Activated naive CD4-positive, alpha-beta T cell treated with anti-CD3 and anti-CD28 coated beads, Interleukin-2, amount 50 U/mL, for 24 hours (primary cell): ENCODE results near the gene CRYBA4.

Experiments
- H3K27ac Mint-ChIP-seq: one replicate; pipeline ENCODE4 v1.8.0; 2021; ENCODE audit warnings: mild to moderate bottlenecking, mixed read lengths
- H3K27me3 Mint-ChIP-seq: one replicate; pipeline ENCODE4 v1.8.0; 2021; ENCODE audit warnings: mixed read lengths
- H3K36me3 Mint-ChIP-seq: one replicate; pipeline ENCODE4 v1.8.0; 2021; ENCODE audit warnings: mixed read lengths
- H3K4me1 Mint-ChIP-seq: one replicate; pipeline ENCODE4 v1.8.0; 2021; ENCODE audit warnings: mixed read lengths
- H3K4me3 Mint-ChIP-seq: one replicate; pipeline ENCODE4 v1.8.0; 2021; ENCODE audit warnings: mild to moderate bottlenecking, mixed read lengths
- H3K9me3 Mint-ChIP-seq: one replicate; pipeline ENCODE4 v1.8.0; 2021; ENCODE audit warnings: mixed read lengths

CRYBA4 gene

GRCh38 chr22:26588729-26589366 is 32.9 kb upstream of the CRYBA4 start:
- Mint-ChIP-seq H3K4me1 (peaks cover 63% of the 10 kb centered on the region), H3K27me3 (no peaks in the 10 kb centered on the region), H3K9me3 (no peaks in the 10 kb centered on the region), H3K36me3 (no peaks in the 10 kb centered on the region), H3K4me3 (peak overlapping the region; percentile 84), H3K27ac (peak overlapping the region; percentile 68)

- H3K4me3 Mint-ChIP-seq = peak overlapping the region; percentile 84
- H3K27me3 Mint-ChIP-seq = no peaks in the 10 kb centered on the region
- H3K36me3 Mint-ChIP-seq = no peaks in the 10 kb centered on the region
- H3K9me3 Mint-ChIP-seq = no peaks in the 10 kb centered on the region
- peaks cover 63% of the 10 kb centered on the region for H3K4me1 Mint-ChIP-seq
- H3K27ac Mint-ChIP-seq = peak overlapping the region; percentile 68
Measured at GRCh38 chr22:26589367-26589844, 32.4 kb upstream of the CRYBA4 start.

GRCh38 chr22:26589845-26590736 is 31.7 kb upstream of the CRYBA4 start, which contains the start of gene TPST2:
Gene TPST2, minus strand, starts transcription at chr22:26590132. Its CDS starts 48,502 bp downstream, at chr22:26541630.
- H3K27ac Mint-ChIP-seq = peak within 1 kb of the TSS; percentile 68
- H3K4me3 Mint-ChIP-seq = peak within 1 kb of the TSS; percentile 86
- H3K4me1 Mint-ChIP-seq = peaks cover 59% of the 10 kb centered on the region
- no peaks in the 10 kb centered on the region for H3K27me3 Mint-ChIP-seq
- H3K9me3 Mint-ChIP-seq = no peaks in the 10 kb centered on the region
- H3K36me3 Mint-ChIP-seq = no peaks in the 10 kb centered on the region

- Mint-ChIP-seq H3K4me3 (peak overlapping the region; percentile 42), H3K4me1 (peaks cover 54% of the 10 kb centered on the region)
Measured at GRCh38 chr22:26592421-26592891, 29.3 kb upstream of the CRYBA4 start.

GRCh38 chr22:26593763-26594162 is 28.0 kb upstream of the CRYBA4 start:
- H3K4me3 Mint-ChIP-seq = no peak overlapping the region
- no peaks in the 10 kb centered on the region for H3K27me3 Mint-ChIP-seq
- H3K36me3 Mint-ChIP-seq = no peaks in the 10 kb centered on the region
- peaks cover 45% of the 10 kb centered on the region for H3K4me1 Mint-ChIP-seq
- H3K9me3 Mint-ChIP-seq = no peaks in the 10 kb centered on the region
- no peak overlapping the region for H3K27ac Mint-ChIP-seq

More at GRCh38 chr22:26592421-26592891, 29.3 kb upstream of the CRYBA4 start:
- H3K27ac Mint-ChIP-seq = peak overlapping the region; percentile 48
- no peaks in the 10 kb centered on the region for H3K27me3 Mint-ChIP-seq
- no peaks in the 10 kb centered on the region for H3K9me3 Mint-ChIP-seq
- H3K36me3 Mint-ChIP-seq = no peaks in the 10 kb centered on the region

GRCh38 chr22:26597026-26597425 is 24.7 kb upstream of the CRYBA4 start:
- H3K9me3 Mint-ChIP-seq = no peaks in the 10 kb centered on the region
- H3K36me3 Mint-ChIP-seq = no peaks in the 10 kb centered on the region
- H3K27ac Mint-ChIP-seq = no peak overlapping the region
- H3K27me3 Mint-ChIP-seq = no peaks in the 10 kb centered on the region
- H3K4me1 Mint-ChIP-seq = peaks cover 29% of the 10 kb centered on the region
- H3K4me3 Mint-ChIP-seq = no peak overlapping the region

GRCh38 chr22:26597480-26597879 is 24.3 kb upstream of the CRYBA4 start:
- H3K27ac Mint-ChIP-seq = no peak overlapping the region
- H3K4me3 Mint-ChIP-seq = no peak overlapping the region
- H3K4me1 Mint-ChIP-seq = peaks cover 25% of the 10 kb centered on the region
- no peaks in the 10 kb centered on the region for H3K27me3 Mint-ChIP-seq
- H3K36me3 Mint-ChIP-seq = no peaks in the 10 kb centered on the region
- no peaks in the 10 kb centered on the region for H3K9me3 Mint-ChIP-seq

GRCh38 chr22:26599505-26599904 is 22.3 kb upstream of the CRYBA4 start:
- Mint-ChIP-seq H3K9me3 (no peaks in the 10 kb centered on the region), H3K4me3 (no peak overlapping the region), H3K4me1 (peaks cover 6% of the 10 kb centered on the region), H3K27me3 (no peaks in the 10 kb centered on the region), H3K27ac (no peak overlapping the region), H3K36me3 (no peaks in the 10 kb centered on the region)

GRCh38 chr22:26601726-26602125 is 20.0 kb upstream of the CRYBA4 start:
- H3K4me3 Mint-ChIP-seq = no peak overlapping the region
- H3K27me3 Mint-ChIP-seq = no peaks in the 10 kb centered on the region
- H3K9me3 Mint-ChIP-seq = no peaks in the 10 kb centered on the region
- H3K27ac Mint-ChIP-seq = no peak overlapping the region
- H3K4me1 Mint-ChIP-seq = peaks cover 6% of the 10 kb centered on the region
- H3K36me3 Mint-ChIP-seq = no peaks in the 10 kb centered on the region

- H3K4me3 Mint-ChIP-seq = no peak overlapping the region
- H3K27ac Mint-ChIP-seq = no peak overlapping the region
- peaks cover 4% of the 10 kb centered on the region for H3K4me1 Mint-ChIP-seq
- no peaks in the 10 kb centered on the region for H3K9me3 Mint-ChIP-seq
- H3K27me3 Mint-ChIP-seq = no peaks in the 10 kb centered on the region
- H3K36me3 Mint-ChIP-seq = no peaks in the 10 kb centered on the region
Measured at GRCh38 chr22:26602127-26602526, 19.6 kb upstream of the CRYBA4 start.

GRCh38 chr22:26604368-26604767 is 17.4 kb upstream of the CRYBA4 start:
- H3K4me1 Mint-ChIP-seq = no peaks in the 10 kb centered on the region
- H3K27ac Mint-ChIP-seq = no peak overlapping the region
- H3K27me3 Mint-ChIP-seq = no peaks in the 10 kb centered on the region
- H3K4me3 Mint-ChIP-seq = no peak overlapping the region
- no peaks in the 10 kb centered on the region for H3K36me3 Mint-ChIP-seq
- H3K9me3 Mint-ChIP-seq = no peaks in the 10 kb centered on the region

GRCh38 chr22:26606611-26607010 is 15.2 kb upstream of the CRYBA4 start:
- Mint-ChIP-seq H3K4me1 (peaks cover 5% of the 10 kb centered on the region), H3K9me3 (no peaks in the 10 kb centered on the region), H3K4me3 (no peak overlapping the region), H3K27me3 (no peaks in the 10 kb centered on the region), H3K36me3 (no peaks in the 10 kb centered on the region), H3K27ac (no peak overlapping the region)

GRCh38 chr22:26608129-26608528 is 13.6 kb upstream of the CRYBA4 start:
- Mint-ChIP-seq H3K27me3 (no peaks in the 10 kb centered on the region), H3K36me3 (no peaks in the 10 kb centered on the region), H3K4me3 (no peak overlapping the region), H3K4me1 (peaks cover 5% of the 10 kb centered on the region), H3K9me3 (no peaks in the 10 kb centered on the region), H3K27ac (no peak overlapping the region)

- H3K27me3 Mint-ChIP-seq = no peaks in the 10 kb centered on the region
- H3K9me3 Mint-ChIP-seq = no peaks in the 10 kb centered on the region
- H3K4me1 Mint-ChIP-seq = peaks cover 5% of the 10 kb centered on the region
- no peaks in the 10 kb centered on the region for H3K36me3 Mint-ChIP-seq
- no peak overlapping the region for H3K27ac Mint-ChIP-seq
- H3K4me3 Mint-ChIP-seq = no peak overlapping the region
Measured at GRCh38 chr22:26609287-26609686, 12.5 kb upstream of the CRYBA4 start.

GRCh38 chr22:26610072-26610958 is 11.4 kb upstream of the CRYBA4 start:
- Mint-ChIP-seq H3K4me1 (peaks cover 5% of the 10 kb centered on the region), H3K27ac (no peak overlapping the region), H3K9me3 (no peaks in the 10 kb centered on the region), H3K36me3 (no peaks in the 10 kb centered on the region), H3K27me3 (no peaks in the 10 kb centered on the region), H3K4me3 (no peak overlapping the region)
